Right lobe of liver (tissue), 6 donors: ENCODE results near the gene TCERG1. TPM values are rescaled to one million over a fixed set of nuclear protein-coding genes. Genes with fewer than 3 reads are reported as not detected.

Source experiments
- ATAC-seq, 4 donors: fragments of 200-7000 bp; cut with Tn5 transposase; one replicate each; pipeline ENCODE4 v1.9.1; 2020; ENCODE audit warnings: mild to moderate bottlenecking in 4 of 4, moderate library complexity in 4 of 4
- DNase-seq, 3 donors: peaks; one replicate each; pipeline ENCODE4 v3.0.0-alpha.2; 2020
- H3K27ac ChIP-seq, 3 donors: fragments of 200-600 bp; one replicate each; pipeline ENCODE4 v1.8.0; 2022
- H3K27me3 ChIP-seq, 2 donors: fragments of 200-600 bp; one replicate each; pipeline ENCODE4 v1.8.0; 2022
- H3K36me3 ChIP-seq, 4 donors: fragments of 200-600 bp; sonication (generic) in 1 of 4; one replicate each; pipeline versions ENCODE4 v1.5.1 to v1.8.0; 2017 to 2022; ENCODE audit warnings: control low read depth in 1 of 4
- H3K4me1 ChIP-seq, 4 donors: fragments of 200-600 bp; sonication (generic) in 1 of 4; one replicate each; pipeline versions ENCODE4 v1.5.1 to v1.8.0; 2017 to 2022; ENCODE audit warnings: control low read depth in 1 of 4
- H3K4me3 ChIP-seq, 3 donors: fragments of 200-600 bp; one replicate each; pipeline ENCODE4 v1.8.0; 2022
- H3K9me3 ChIP-seq, 4 donors: fragments of 200-600 bp; sonication (generic) in 1 of 4; one replicate each; pipeline versions ENCODE4 v1.5.1 to v1.8.0; 2017 to 2022; ENCODE audit warnings: control low read depth in 1 of 4
- CTCF ChIP-seq, 4 donors: fragments of 200-600 bp in 3 of 4; fragments of 450-650 bp in 1 of 4; IDR thresholded peaks; one replicate each; pipeline versions ENCODE4 v1.5.1 to v1.8.0; 2016 to 2022; ENCODE audit warnings: antibody characterized with exemption in 4 of 4, mild to moderate bottlenecking in 2 of 4
- POLR2A ChIP-seq: fragments of 450-650 bp; IDR thresholded peaks from one replicate; pipeline ENCODE4 v1.6.1; 2017; ENCODE audit warnings: antibody characterized with exemption, mild to moderate bottlenecking
- WGBS: methylation state at CpG from one replicate; pipeline ENCODE4 v1.1.6; 2018; ENCODE audit warnings: low coverage, low lambda C conversion rate; ENCODE audit not compliant: insufficient coverage; ENCODE audit errors: missing lambda C conversion rate; 5-methylcytosine and 5-hydroxymethylcytosine counted together
- intact Hi-C, 2 donors: fragments of 100-400 bp; cut with DNase I; formaldehyde crosslinking; loops; one replicate each; pipeline versions ENCODE4 v1.11.2 to v1.14.1; 2022
- total RNA-seq, 6 experiments: library from RNA; depleted of rRNA in 2 of 6; stranded (reverse); fragments of >200 nt in 2 of 6; fragmentation: NEBNext Ultra II Directional in 3 of 6; extraction: Animal tissue kit (Norgen Biotek cat#: 25700) in 3 of 6; gene quantifications; one replicate each; pipeline versions ENCODE4 v1.1.0 to v1.2.4, GENCODE V29; 2016 to 2023
- donor health status: DM: no; HTN: yes; CAD: no.
- donor health status: DM: no; HTN: no; CAD: no.
- donor health status: DM: no; HTN: no; CAD: no.
- donor health status: DM: no; HTN: yes; CAD: no.
- donor health status: DM: no; HTN: yes; CAD: no.

TCERG1 gene
- total RNA-seq, 6 experiments from 2014 or later, result 9.7 to 27.4 (median 18.4) TPM

DNA sequence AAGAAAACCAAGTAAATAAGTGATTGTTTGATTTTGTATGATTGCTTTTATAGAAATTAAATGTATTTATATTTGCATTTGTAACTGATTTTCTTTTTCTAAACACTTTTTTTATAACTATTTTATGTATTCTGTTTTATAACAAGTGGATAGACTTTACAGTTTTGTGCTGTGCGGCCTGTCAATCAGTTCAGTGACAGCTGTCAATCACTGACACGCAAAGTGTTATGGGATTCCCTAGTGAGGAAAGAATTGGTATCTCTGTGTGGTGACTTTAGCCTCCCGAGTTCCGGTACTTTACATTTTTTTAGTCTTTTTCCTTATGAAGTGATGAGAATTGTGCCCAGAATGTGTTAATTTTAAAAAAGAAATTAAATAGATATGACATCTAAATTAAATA is 52.5 kb downstream of the TCERG1 start:
- peaks cover 0 to 12% (median 5%) of the 10 kb centered on the region in 4 donors for H3K36me3 ChIP-seq
- intact Hi-C loops, result no loop called here
- no peaks in the 10 kb centered on the region for H3K27me3 ChIP-seq
- H3K27ac ChIP-seq, result no peak overlapping the region
- no peaks in the 10 kb centered on the region for H3K9me3 ChIP-seq
- ATAC-seq, result no peak
- 97% methylated on average over 4 of the region's 4 CpGs for WGBS
- TF ChIP-seq POLR2A (no peak), CTCF (IDR thresholded peaks at IDR 0.05) (no peak)
- H3K4me3 ChIP-seq, result no peak overlapping the region
- no peaks in the 10 kb centered on the region for H3K4me1 ChIP-seq
- no peak for DNase-seq

DNA sequence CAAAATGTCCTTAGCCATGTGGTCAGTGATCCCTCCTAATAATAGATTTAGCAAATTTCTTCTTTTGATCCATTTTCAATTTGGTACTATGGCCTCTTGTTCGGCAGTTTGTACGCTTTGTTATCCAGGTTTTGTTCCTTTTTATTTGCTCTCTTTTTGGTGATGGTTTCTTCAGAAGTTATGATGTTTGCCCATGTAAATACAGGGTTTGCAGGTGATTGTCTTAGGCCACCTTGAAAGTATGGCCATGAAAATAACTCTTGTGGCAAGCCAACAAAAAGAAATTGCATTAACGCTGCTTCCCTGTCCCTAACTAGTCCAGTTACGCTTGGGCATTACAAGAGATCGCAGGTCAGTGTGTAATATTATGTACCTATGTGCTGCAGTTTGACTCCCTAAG is 60.3 kb downstream of the TCERG1 start:
- WGBS, result 84% methylated on average over 5 of the region's 5 CpGs
- Histone ChIP-seq H3K4me1 (no peaks in the 10 kb centered on the region), H3K27me3 (no peaks in the 10 kb centered on the region), H3K27ac (no peak overlapping the region), H3K36me3 (peaks cover 0 to 69% (median 24%) of the 10 kb centered on the region in 4 donors), H3K4me3 (no peak overlapping the region), H3K9me3 (no peaks in the 10 kb centered on the region)
- ATAC-seq (no peak), DNase-seq (no peak)
- TF ChIP-seq POLR2A (no peak), CTCF (IDR thresholded peaks at IDR 0.05) (no peak)
- intact Hi-C loops, result no loop called here

- intact Hi-C loops, result no loop called here
- WGBS, result 86% methylated on average over 9 of the region's 9 CpGs
Observed at GRCh38 chr5:146510559-146511125, 63.5 kb downstream of the TCERG1 start.

GRCh38 chr5:146513462-146513861 is 66.3 kb downstream of the TCERG1 start:
- Histone ChIP-seq H3K27me3 (no peaks in the 10 kb centered on the region), H3K4me3 (no peak overlapping the region), H3K36me3 (peaks cover 0 to 44% (median 18%) of the 10 kb centered on the region in 4 donors), H3K9me3 (no peaks in the 10 kb centered on the region), H3K4me1 (no peaks in the 10 kb centered on the region), H3K27ac (no peak overlapping the region)
- intact Hi-C loops, result no loop called here
- no peak for DNase-seq
- no peak for TF ChIP-seq POLR2A
- TF ChIP-seq CTCF (IDR thresholded peaks at IDR 0.05), result no peak
- 100% methylated on average over 2 of the region's 2 CpGs for WGBS
- no peak for ATAC-seq

More at GRCh38 chr5:146510559-146511125, 63.5 kb downstream of the TCERG1 start:
- no peak for TF ChIP-seq CTCF (IDR thresholded peaks at IDR 0.05)
- TF ChIP-seq POLR2A, result no peak
- Histone ChIP-seq H3K9me3 (no peaks in the 10 kb centered on the region), H3K4me3 (no peak overlapping the region), H3K4me1 (no peaks in the 10 kb centered on the region), H3K36me3 (peaks cover 0 to 58% (median 22%) of the 10 kb centered on the region in 4 donors), H3K27me3 (no peaks in the 10 kb centered on the region), H3K27ac (no peak overlapping the region)
- ATAC-seq, result no peak
- DNase-seq, result no peak

DNA sequence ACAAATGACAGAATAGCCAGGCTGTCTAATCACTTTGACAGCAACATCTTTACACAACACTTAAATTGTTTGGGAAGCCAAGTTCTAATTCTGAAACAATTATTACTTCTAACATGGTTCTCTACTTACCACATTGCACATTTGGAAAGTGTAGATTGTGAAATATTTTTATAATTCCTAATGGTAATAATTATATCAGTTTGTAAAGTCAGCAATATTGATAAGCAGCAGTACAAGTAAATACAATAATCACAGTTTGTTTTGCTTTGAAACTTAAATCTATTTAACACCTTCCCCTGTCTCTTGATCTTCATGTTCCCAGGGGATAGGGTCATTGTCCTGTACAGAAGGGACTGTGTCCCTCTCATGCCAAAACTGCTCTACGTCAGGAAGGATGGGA is 67.4 kb downstream of the TCERG1 start:
- no peak overlapping the region for H3K27ac ChIP-seq
- H3K4me3 ChIP-seq, result no peak overlapping the region
- no peaks in the 10 kb centered on the region for H3K4me1 ChIP-seq
- DNase-seq, result no peak
- TF ChIP-seq POLR2A (no peak), CTCF (IDR thresholded peaks at IDR 0.05) (no peak)
- no peaks in the 10 kb centered on the region for H3K9me3 ChIP-seq
- H3K27me3 ChIP-seq, result no peaks in the 10 kb centered on the region
- WGBS, result 57% methylated on average over 1 of the region's 1 CpG
- no peak for ATAC-seq
- peaks cover 0 to 33% (median 16%) of the 10 kb centered on the region in 4 donors for H3K36me3 ChIP-seq
- intact Hi-C loops, result no loop called here
